PC-3 (cell line): ENCODE results near the gene SEPTIN8.

Experiments
- EZH2 ChIP-seq: fragments of 300-600 bp; sonication (generic); IDR thresholded peaks from one replicate; pipeline ENCODE4 v1.6.1; 2017; ENCODE audit warnings: antibody characterized with exemption, mild to moderate bottlenecking, low read length; ENCODE audit not compliant: unreplicated experiment
- EZH2phosphoT487 ChIP-seq: fragments of 300-600 bp; sonication (generic); IDR thresholded peaks from 2 replicates; pipeline ENCODE4 v1.6.1; 2018; ENCODE audit warnings: mild to moderate bottlenecking, antibody characterized with exemption, low read length, borderline replicate concordance
- TF ChIP-seq, protein P1 (sequence below): fragments of 300-600 bp; sonication (generic); conservative IDR thresholded peaks from 2 replicates; pipeline ENCODE4 v1.5.1; 2017; ENCODE audit warnings: antibody characterized with exemption, low read depth, mild to moderate bottlenecking, low read length

DNA sequence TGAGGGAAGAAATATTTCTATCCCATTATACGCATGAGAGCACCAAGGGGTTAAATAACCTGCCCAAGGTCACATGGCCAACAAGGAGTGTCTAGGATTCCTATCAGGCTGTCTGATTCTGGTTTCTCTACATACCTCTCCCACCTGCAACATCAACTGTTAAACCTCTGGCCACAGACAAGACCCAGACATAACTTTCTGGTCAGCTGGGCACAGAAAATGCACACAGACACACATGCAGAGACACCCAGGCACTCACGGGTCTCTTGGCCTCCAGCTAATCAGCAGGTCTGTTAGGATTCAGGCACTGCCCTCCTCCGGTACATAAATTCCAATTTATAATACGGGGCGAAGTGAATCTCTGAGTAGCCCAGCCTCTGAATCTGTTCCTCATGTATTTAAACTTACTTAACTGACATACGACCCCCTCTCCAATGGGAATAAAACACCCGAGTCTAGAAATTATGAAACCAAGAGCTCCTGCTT lies 1.5 kb downstream of the SEPTIN8 start:
- TF ChIP-seq, protein P1, sequence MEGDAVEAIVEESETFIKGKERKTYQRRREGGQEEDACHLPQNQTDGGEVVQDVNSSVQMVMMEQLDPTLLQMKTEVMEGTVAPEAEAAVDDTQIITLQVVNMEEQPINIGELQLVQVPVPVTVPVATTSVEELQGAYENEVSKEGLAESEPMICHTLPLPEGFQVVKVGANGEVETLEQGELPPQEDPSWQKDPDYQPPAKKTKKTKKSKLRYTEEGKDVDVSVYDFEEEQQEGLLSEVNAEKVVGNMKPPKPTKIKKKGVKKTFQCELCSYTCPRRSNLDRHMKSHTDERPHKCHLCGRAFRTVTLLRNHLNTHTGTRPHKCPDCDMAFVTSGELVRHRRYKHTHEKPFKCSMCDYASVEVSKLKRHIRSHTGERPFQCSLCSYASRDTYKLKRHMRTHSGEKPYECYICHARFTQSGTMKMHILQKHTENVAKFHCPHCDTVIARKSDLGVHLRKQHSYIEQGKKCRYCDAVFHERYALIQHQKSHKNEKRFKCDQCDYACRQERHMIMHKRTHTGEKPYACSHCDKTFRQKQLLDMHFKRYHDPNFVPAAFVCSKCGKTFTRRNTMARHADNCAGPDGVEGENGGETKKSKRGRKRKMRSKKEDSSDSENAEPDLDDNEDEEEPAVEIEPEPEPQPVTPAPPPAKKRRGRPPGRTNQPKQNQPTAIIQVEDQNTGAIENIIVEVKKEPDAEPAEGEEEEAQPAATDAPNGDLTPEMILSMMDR, result no peak
- no peak for TF ChIP-seq EZH2
- no peak for TF ChIP-seq EZH2phosphoT487
